H1 (cell line): ENCODE results near the gene RBM38. TPM values are rescaled to one million over a fixed set of nuclear protein-coding genes. Genes with fewer than 3 reads are reported as not detected.

Source experiments
- CHD7 ChIP-seq: fragments of 300-600 bp; sonication (generic); IDR thresholded peaks from 2 replicates; pipeline ENCODE4 v1.7.1; 2012; ENCODE audit warnings: low read length, moderate library complexity, mild to moderate bottlenecking, inconsistent platforms; ENCODE audit not compliant: insufficient replicate concordance
- JUND ChIP-seq: IDR thresholded peaks from 2 replicates; pipeline ENCODE4 v1.6.1; 2011; ENCODE audit warnings: mild to moderate bottlenecking, improper control_type of control experiment, low read length
- KDM4A ChIP-seq: IDR thresholded peaks from one replicate; pipeline ENCODE4 v1.7.1; 2012; ENCODE audit warnings: low read depth, mild to moderate bottlenecking, moderate library complexity, low read length, inconsistent platforms; ENCODE audit not compliant: severe bottlenecking
- NRF1 ChIP-seq: IDR thresholded peaks from 2 replicates; pipeline ENCODE4 v1.6.1; 2011; ENCODE audit warnings: mild to moderate bottlenecking, low read depth, low read length, improper control_type of control experiment
- RBBP5 ChIP-seq: IDR thresholded peaks from 2 replicates; pipeline ENCODE4 v1.7.1; 2012; ENCODE audit warnings: low read depth, mild to moderate bottlenecking, inconsistent platforms, low read length, moderate library complexity, borderline replicate concordance
- RNF2 ChIP-seq: fragments of 200-900, 300-1000 bp; sonication (generic); IDR thresholded peaks from 2 replicates; pipeline ENCODE4 v1.7.1; 2016; ENCODE audit warnings: borderline replicate concordance, low read depth, mild to moderate bottlenecking, antibody characterized with exemption, low read length; ENCODE audit not compliant: poor library complexity, severe bottlenecking; ENCODE audit errors: missing control alignments
- RXRA ChIP-seq: IDR thresholded peaks from 2 replicates; pipeline ENCODE4 v1.6.1; 2011; ENCODE audit warnings: low read depth, mild to moderate bottlenecking, low read length, moderate library complexity; ENCODE audit not compliant: insufficient read depth
- TAF1 ChIP-seq: IDR thresholded peaks from 2 replicates; pipeline ENCODE4 v1.6.1; 2011; ENCODE audit warnings: mild to moderate bottlenecking, low read depth, low read length
- TBP ChIP-seq: IDR thresholded peaks from 2 replicates; pipeline ENCODE4 v1.6.1; 2011; ENCODE audit warnings: low read depth, low read length, improper control_type of control experiment
- polyA plus RNA-seq, 7 experiments: library from polyadenylated mRNA; depleted of rRNA in 3 of 7; stranded (reverse) in 5 of 7; unstranded in 2 of 7; fragments of >200 nt in 5 of 7; fragments of 200-250 nt in 2 of 7; gene quantifications; 1 replicate in 5 of 7; 2 replicates in 1 of 7; 4 replicates in 1 of 7; pipeline versions ENCODE4 v1.2.1 to v1.2.3, GENCODE V29; 2011 to 2013; ENCODE audit warnings: missing spikeins in 2 of 7, mixed read lengths in 2 of 7
- total RNA-seq: library from RNA; stranded (reverse); fragmentation: NEBNext Ultra II Directional; extraction: Animal tissue kit (Norgen Biotek cat#: 25700); gene quantifications from 2 replicates; pipeline ENCODE4 v1.2.1, GENCODE V29; 2021

Gene RBM38
- total and polyA plus RNA-seq, 2 of the 8 experiments (the other 6 are each of a cell fraction or from before 2014, with no cell fraction given): 57.7 to 109 TPM

DNA sequence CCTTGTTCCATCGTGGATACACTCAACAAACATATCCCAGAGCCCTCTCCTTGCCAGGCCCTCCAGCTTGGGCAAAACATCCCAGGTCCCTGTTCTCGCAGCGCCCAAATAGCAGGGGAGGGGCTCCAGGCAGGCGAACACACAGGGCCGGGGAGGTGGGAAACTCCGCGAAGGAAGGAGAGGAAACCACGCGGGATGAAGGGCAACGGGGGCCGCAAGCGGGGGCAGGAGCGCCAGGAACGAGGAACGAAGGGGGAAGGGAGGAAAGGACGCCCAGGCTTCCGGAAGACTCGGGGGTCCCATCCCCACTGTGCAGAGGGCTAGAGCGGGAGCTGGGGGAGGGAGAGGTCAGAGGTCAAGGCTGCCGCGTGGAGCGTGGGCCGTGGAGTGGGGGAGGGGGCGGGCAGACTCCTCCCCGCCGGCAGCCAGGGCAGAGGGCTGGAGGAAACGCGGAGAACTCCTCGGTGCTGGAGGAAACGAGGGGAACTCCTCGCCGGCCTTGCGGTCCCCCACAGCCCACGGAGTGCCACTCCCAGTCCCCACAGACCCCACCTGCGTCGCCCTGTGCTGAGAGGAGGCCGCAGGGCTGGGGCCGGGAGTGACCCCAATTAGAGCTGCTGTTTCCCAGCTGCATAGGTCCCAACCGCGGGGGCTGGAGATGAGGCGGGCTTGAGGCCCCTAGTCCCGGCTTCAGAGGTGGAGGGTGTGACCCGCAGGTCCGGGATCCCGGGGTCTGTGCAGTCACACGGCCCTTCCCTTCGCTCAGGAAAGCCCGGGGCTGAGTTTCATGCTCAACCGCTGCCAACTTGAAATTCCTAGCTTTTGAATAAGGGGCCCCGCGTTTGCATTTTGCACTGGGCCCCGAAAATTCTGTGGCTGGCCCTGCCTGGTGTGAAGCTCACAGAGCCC lies 1.2 kb upstream of the RBM38 start (continued):
- no peak for TF ChIP-seq JUND
- TF ChIP-seq RXRA: no peak
- 0 out of 2 replicates have a peak, but pooled peaks have one; percentile 20 for TF ChIP-seq TAF1
- TF ChIP-seq TBP: peak; percentile 9; the same call in 1 of the 2 replicates
- TF ChIP-seq KDM4A: peak; percentile 45
- no peak for TF ChIP-seq NRF1
- TF ChIP-seq RBBP5: no peak
- TF ChIP-seq RNF2: no peak
- no peak for TF ChIP-seq CHD7
